Endothelial cell of umbilical vein (primary cell): Measurements from ENCODE around the gene PABPC1L. TPM values are rescaled to one million over a fixed set of nuclear protein-coding genes. Genes with fewer than 3 reads are reported as not detected.

Experiments
- BruUV-seq: library from RNA; stranded (reverse); fragments of 400-500 nt; replicated peaks from 2 replicates; lab custom pipeline; 2021; lab: Mats Ljungman, UMichigan
- CTCF ChIA-PET: fragments of 300-600, 350-600 bp; sonication (Branson Sonifier 250); formaldehyde crosslinking; loops from one replicate; lab custom pipeline; 2021; ENCODE audit warnings: antibody characterized with exemption, inconsistent platforms; lab: Charles Lee
- POLR2A ChIA-PET: fragments of 300-600, 350-600 bp; sonication (Branson Sonifier 250); formaldehyde crosslinking; loops from one replicate; lab custom pipeline; 2021; ENCODE audit warnings: antibody characterized with exemption, inconsistent platforms; lab: Charles Lee
- DNase-seq: peaks from one replicate; pipeline ENCODE4 v3.0.0-alpha.2; 2011; ENCODE audit warnings: low read depth, low spot score
- FAIRE-seq: peaks from 2 replicates; lab custom pipeline; 2011; peaks lifted over from hg19 to GRCh38; lab: Jason Lieb, UNC
- H2AFZ ChIP-seq: 2 replicates; pipeline ENCODE4 v1.6.0; 2012; ENCODE audit warnings: low read depth, low read length, control low read depth, inconsistent platforms
- H3K27ac ChIP-seq: 2 replicates; pipeline ENCODE4 v1.5.1; 2011; ENCODE audit warnings: low read depth, mild to moderate bottlenecking, control low read depth, low read length, moderate library complexity; ENCODE audit not compliant: insufficient read depth
- H3K27me3 ChIP-seq, 2 experiments: 2 replicates each; pipeline versions ENCODE4 v1.6.0 to v1.6.1; 2011; ENCODE audit warnings: low read length in 2 of 2, mixed read lengths in 1 of 2; ENCODE audit not compliant: control insufficient read depth in 2 of 2, insufficient read depth in 2 of 2
- H3K36me3 ChIP-seq, 2 experiments: 2 replicates in 1 of 2; 3 replicates in 1 of 2; pipeline ENCODE4 v1.5.1; 2011; ENCODE audit warnings: low read length in 2 of 2, mild to moderate bottlenecking in 1 of 2, moderate library complexity in 1 of 2; ENCODE audit not compliant: control insufficient read depth in 2 of 2, insufficient read depth in 2 of 2; ENCODE audit errors: extremely low read depth in 1 of 2
- H3K4me1 ChIP-seq: 3 replicates; pipeline ENCODE4 v1.5.1; 2011; ENCODE audit warnings: mild to moderate bottlenecking, low read length; ENCODE audit not compliant: control insufficient read depth, insufficient read depth; ENCODE audit errors: extremely low read depth
- H3K4me2 ChIP-seq: 2 replicates; pipeline ENCODE4 v1.6.1; 2011; ENCODE audit warnings: low read length, control low read depth, mixed read lengths; ENCODE audit not compliant: insufficient read depth
- H3K4me3 ChIP-seq, 3 experiments: fragments of 200-600 bp in 1 of 3; sonication (generic), shearing (Covaris generic) in 1 of 3; replicated peaks in 1 of 3; 2 replicates each; pipeline ENCODE4 v1.5.1; 2011 to 2016; ENCODE audit warnings: control low read depth in 3 of 3, low read length in 3 of 3, mild to moderate bottlenecking in 2 of 3, inconsistent platforms in 1 of 3, low read depth in 1 of 3, moderate library complexity in 1 of 3; ENCODE audit not compliant: insufficient read depth in 1 of 3
- H3K79me2 ChIP-seq: 2 replicates; pipeline ENCODE4 v1.6.0; 2012; ENCODE audit warnings: low read length, inconsistent platforms; ENCODE audit not compliant: control insufficient read depth, insufficient read depth
- H3K9ac ChIP-seq: replicated peaks from 2 replicates; pipeline ENCODE3; 2011; ENCODE audit warnings: low read length, control low read depth; ENCODE audit not compliant: insufficient read depth; ENCODE audit errors: extremely low read depth
- H3K9me1 ChIP-seq: replicated peaks from 3 replicates; pipeline ENCODE4 v1.6.0; 2011; ENCODE audit warnings: mild to moderate bottlenecking, low read length; ENCODE audit not compliant: control insufficient read depth, insufficient read depth; ENCODE audit errors: extremely low read depth
- H3K9me3 ChIP-seq: replicated peaks from 2 replicates; pipeline ENCODE4 v1.5.1; 2012; ENCODE audit warnings: low read length, inconsistent platforms; ENCODE audit not compliant: control insufficient read depth, insufficient read depth
- H4K20me1 ChIP-seq: replicated peaks from 2 replicates; pipeline ENCODE3; 2011; ENCODE audit warnings: mild to moderate bottlenecking, low read length; ENCODE audit not compliant: control insufficient read depth, insufficient read depth; ENCODE audit errors: extremely low read depth
- CTCF ChIP-seq, 2 donors: IDR thresholded peaks; 1 replicate in 1 of 2; 2 replicates in 1 of 2; pipeline ENCODE4 v1.5.1; 2011; ENCODE audit warnings: low read length in 2 of 2, mild to moderate bottlenecking in 2 of 2, moderate library complexity in 2 of 2, control low read depth in 1 of 2, inconsistent platforms in 1 of 2, low read depth in 1 of 2; ENCODE audit not compliant: insufficient read depth in 1 of 2; ENCODE audit errors: extremely low read depth in 1 of 2
- EZH2 ChIP-seq: IDR thresholded peaks from 2 replicates; pipeline ENCODE4 v1.6.1; 2012; ENCODE audit warnings: borderline replicate concordance, low read depth, mild to moderate bottlenecking, moderate library complexity, low read length, inconsistent platforms; ENCODE audit not compliant: severe bottlenecking
- FOS ChIP-seq: IDR thresholded peaks from 2 replicates; pipeline ENCODE4 v1.6.1; 2011; ENCODE audit warnings: mild to moderate bottlenecking, low read length, moderate library complexity, borderline replicate concordance; ENCODE audit not compliant: insufficient read depth
- GATA2 ChIP-seq: IDR thresholded peaks from 2 replicates; pipeline ENCODE4 v1.7.0; 2011; ENCODE audit warnings: low read depth, mild to moderate bottlenecking, moderate library complexity, mixed read lengths, low read length; ENCODE audit not compliant: insufficient read length, insufficient read depth
- JUN ChIP-seq: IDR thresholded peaks from 2 replicates; pipeline ENCODE4 v1.6.1; 2011; ENCODE audit warnings: borderline replicate concordance, low read depth; ENCODE audit not compliant: insufficient read length, insufficient read depth
- MAX ChIP-seq: IDR thresholded peaks from 2 replicates; pipeline ENCODE4 v1.6.1; 2011; ENCODE audit not compliant: insufficient read depth, insufficient read length
- MYC ChIP-seq: IDR thresholded peaks from one replicate; pipeline ENCODE4 v1.6.1; 2011; ENCODE audit warnings: mild to moderate bottlenecking, low read depth, low read length
- POLR2A ChIP-seq: IDR thresholded peaks from 2 replicates; pipeline ENCODE4 v1.6.1; 2012; ENCODE audit warnings: low read depth, mild to moderate bottlenecking, control low read depth, low read length
- POLR2AphosphoS5 ChIP-seq: IDR thresholded peaks from 2 replicates; pipeline ENCODE4 v1.6.1; 2012; ENCODE audit warnings: low read depth, mild to moderate bottlenecking, control low read depth, low read length, moderate library complexity; ENCODE audit not compliant: insufficient read depth
- dilution Hi-C: fragments of 300-500 bp; cut with MboI; formaldehyde crosslinking; loops from one replicate; pipeline ENCODE4 v1.15.0; 2019; ENCODE audit warnings: low sequenced_read_pairs; ENCODE audit not compliant: extremely low pct_ligation_motif_present
- intact Hi-C: fragments of 100-400 bp; cut with micrococcal nuclease; formaldehyde crosslinking; loops from one replicate; pipeline ENCODE4 v1.10.0; 2022
- polyA plus RNA-seq, 4 experiments: library from polyadenylated mRNA; depleted of rRNA in 3 of 4; stranded (reverse) in 3 of 4; unstranded in 1 of 4; fragments of >200 nt; gene quantifications; 2 replicates each; pipeline versions ENCODE4 v1.2.1 to v1.2.3, GENCODE V29; 2011 to 2012; ENCODE audit warnings: missing spikeins in 1 of 4
- total RNA-seq: library from RNA; stranded (reverse); gene quantifications from 2 replicates; pipeline ENCODE4 v1.2.3, GENCODE V29; 2021

PABPC1L gene
- total and polyA plus RNA-seq, 2 donors (not counting 3 experiments of a cell fraction or from before 2014, with no cell fraction given): 7.8 to 12.6 TPM

DNA sequence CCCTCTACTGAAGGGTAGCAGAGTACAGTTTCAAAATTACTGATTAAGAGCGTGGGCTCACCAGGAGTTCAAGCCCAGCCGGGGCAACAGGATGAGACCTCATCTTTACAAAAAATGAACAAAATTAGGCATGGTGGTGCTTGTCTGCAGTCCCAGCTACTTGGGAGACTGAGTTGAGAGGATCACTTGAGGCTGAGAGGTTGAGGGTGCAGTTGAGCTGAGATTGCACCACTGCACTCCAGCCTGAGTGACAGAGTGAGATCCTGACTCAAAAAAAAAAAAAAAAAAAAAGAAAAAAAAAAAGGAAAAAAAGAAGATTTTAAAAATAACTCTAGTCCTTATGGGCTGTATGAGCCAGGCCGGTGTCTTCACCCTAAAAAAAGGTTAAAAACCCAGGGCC is 18.7 kb downstream of the PABPC1L start:
- DNase-seq (no peak), FAIRE-seq (no peak)
- TF ChIP-seq MAX: no peak
- TF ChIP-seq JUN: no peak
- TF ChIP-seq POLR2A: no peak
- TF ChIP-seq GATA2: no peak
- TF ChIP-seq CTCF (IDR thresholded peaks at IDR 0.05; ENCODE audit: extremely low read depth in 1 of 2, insufficient read depth in 1 of 2, low read depth in 1 of 2, low read length in 2 of 2): no peak
- no peak for TF ChIP-seq MYC
- no peak for TF ChIP-seq EZH2
- no peak for TF ChIP-seq FOS
- no peak for TF ChIP-seq POLR2AphosphoS5
- dilution Hi-C loops: no loop called here
- no peak overlapping the region for H2AFZ ChIP-seq
- H3K27me3 ChIP-seq: no peaks in the 10 kb centered on the region
- POLR2A ChIA-PET: no interaction called here
- H3K9me3 ChIP-seq: no peaks in the 10 kb centered on the region
- no TSS peak for BruUV-seq
- H3K9me1 ChIP-seq: no peaks in the 10 kb centered on the region
- no peak overlapping the region for H3K4me2 ChIP-seq
- H4K20me1 ChIP-seq: no peaks in the 10 kb centered on the region
- no peak overlapping the region for H3K27ac ChIP-seq
- H3K79me2 ChIP-seq: no peaks in the 10 kb centered on the region
- CTCF ChIA-PET: interaction anchor here (1.2 kb wide), 1 partner anchor 34 kb away, joined by 3 read pairs; no protein-coding TSS in a partner anchor
- no peak overlapping the region for H3K4me3 ChIP-seq
- no peak overlapping the region for H3K9ac ChIP-seq
- H3K36me3 ChIP-seq: peaks cover 0 to 2% of the 10 kb centered on the region in 2 experiments
- intact Hi-C loops: no loop called here
- H3K4me1 ChIP-seq: no peaks in the 10 kb centered on the region
